IPS-NIHi7 (cell line): ENCODE measurements around the gene APOBEC3A.
A peak's percentile ranks its signal among the peaks of the same experiment; 100 is the strongest.

Experiments
- DNase-seq: peaks from one replicate; pipeline ENCODE4 v3.0.0; 2012; ENCODE audit warnings: mixed read lengths; ENCODE audit errors: extremely low spot score

The APOBEC3A gene

GRCh38 chr22:38957046-38957770, at the start of gene APOBEC3A:
Gene APOBEC3A, plus strand, starts transcription at chr22:38957609. Its CDS starts 83 bp downstream, at chr22:38957692.
- no peak for DNase-seq

GRCh38 chr22:38907767-38908166, 49.6 kb upstream of the APOBEC3A start:
- no peak for DNase-seq

GRCh38 chr22:38911434-38911833, 46.0 kb upstream of the APOBEC3A start:
- DNase-seq: no peak

- DNase-seq: no peak
Observed at GRCh38 chr22:38919631-38920190, 37.7 kb upstream of the APOBEC3A start.

- no peak for DNase-seq
Observed at GRCh38 chr22:38921120-38921519, 36.3 kb upstream of the APOBEC3A start.

GRCh38 chr22:38921806-38922205, 35.6 kb upstream of the APOBEC3A start:
- no peak for DNase-seq

- DNase-seq: no peak
Observed at GRCh38 chr22:38923463-38924346, 33.7 kb upstream of the APOBEC3A start.

- no peak for DNase-seq
Observed at GRCh38 chr22:38924347-38924952, 33.0 kb upstream of the APOBEC3A start.

- no peak for DNase-seq
Observed at GRCh38 chr22:38925571-38926041, 31.8 kb upstream of the APOBEC3A start.

- peak; percentile 89 for DNase-seq
Observed at GRCh38 chr22:38927033-38927781, 30.2 kb upstream of the APOBEC3A start.

GRCh38 chr22:38930512-38930911, 26.9 kb upstream of the APOBEC3A start:
- DNase-seq: no peak

GRCh38 chr22:38935023-38935422, 22.4 kb upstream of the APOBEC3A start:
- DNase-seq: no peak

- DNase-seq: no peak
Observed at GRCh38 chr22:38935616-38936015, 21.8 kb upstream of the APOBEC3A start.

- DNase-seq: no peak
Observed at GRCh38 chr22:38936562-38936961, 20.8 kb upstream of the APOBEC3A start.

GRCh38 chr22:38937036-38937435, 20.4 kb upstream of the APOBEC3A start:
- no peak for DNase-seq

- no peak for DNase-seq
Observed at GRCh38 chr22:38937541-38937940, 19.9 kb upstream of the APOBEC3A start.

GRCh38 chr22:38938221-38938620, 19.2 kb upstream of the APOBEC3A start:
- no peak for DNase-seq

GRCh38 chr22:38938925-38939324, 18.5 kb upstream of the APOBEC3A start:
- no peak for DNase-seq

- DNase-seq: no peak
Observed at GRCh38 chr22:38940811-38941384, 16.5 kb upstream of the APOBEC3A start.

- DNase-seq: no peak
Observed at GRCh38 chr22:38941488-38941987, 15.9 kb upstream of the APOBEC3A start.

GRCh38 chr22:38942702-38943101, 14.7 kb upstream of the APOBEC3A start:
- no peak for DNase-seq
